C4-2B (cell line): ENCODE results near the gene PLAU.

ENCODE experiments used
- CTCF ChIP-seq: fragments of 450-650 bp; conservative IDR thresholded peaks from 2 replicates; pipeline ENCODE4 v1.5.1; 2017; ENCODE audit warnings: mild to moderate bottlenecking
- ZFX ChIP-seq: fragments of 450-650 bp; IDR thresholded peaks from 2 replicates; pipeline ENCODE4 v1.6.1; 2017

- TF ChIP-seq CTCF (no peak), ZFX (no peak)
These were observed 18.5 kb upstream of the PLAU start for GRCh38 chr10:73892310-73893030.
